H4 (cell line): ENCODE data around the gene TGFBR3L. TPM values are rescaled to one million over a fixed set of nuclear protein-coding genes. Genes with fewer than 3 reads are reported as not detected.

Source experiments
- DNase-seq: peaks from one replicate; pipeline ENCODE4 v3.0.0-alpha.2; 2015; ENCODE audit warnings: low spot score
- total RNA-seq: library from RNA; depleted of rRNA; stranded (reverse); fragments of >200 nt; shearing (Covaris generic); gene quantifications from 2 replicates; pipeline ENCODE4 v1.2.3, GENCODE V29; 2014; rRNA removed

Gene TGFBR3L
- total RNA-seq, result not detected in 2 replicates

GRCh38 chr19:7914598-7915045 is at the start of gene TGFBR3L:
Gene TGFBR3L (plus strand): TSS chr19:7914830.
- no peak for DNase-seq

- no peak for DNase-seq
These were observed 49.2 kb upstream of the TGFBR3L start for GRCh38 chr19:7865262-7865911.

- no peak for DNase-seq
These were observed 48.1 kb upstream of the TGFBR3L start for GRCh38 chr19:7866399-7867091.

- no peak for DNase-seq
These were observed 47.4 kb upstream of the TGFBR3L start for GRCh38 chr19:7867092-7867844.

GRCh38 chr19:7868326-7868670 is 46.3 kb upstream of the TGFBR3L start:
- no peak for DNase-seq

GRCh38 chr19:7868671-7869452 is 45.8 kb upstream of the TGFBR3L start:
- DNase-seq, result peak; percentile 71

GRCh38 chr19:7869453-7869909 is 45.1 kb upstream of the TGFBR3L start:
- DNase-seq, result no peak

- DNase-seq, result peak; percentile 60
These were observed 44.6 kb upstream of the TGFBR3L start for GRCh38 chr19:7869910-7870511.

- DNase-seq, result peak; percentile 69
These were observed 43.8 kb upstream of the TGFBR3L start for GRCh38 chr19:7870571-7871436.

- peak; percentile 89 for DNase-seq
These were observed 43.0 kb upstream of the TGFBR3L start for GRCh38 chr19:7871437-7872305.

- DNase-seq, result no peak
These were observed 42.1 kb upstream of the TGFBR3L start for GRCh38 chr19:7872306-7873204.

- DNase-seq, result no peak
These were observed 41.1 kb upstream of the TGFBR3L start for GRCh38 chr19:7873304-7874075.

- DNase-seq, result no peak
These were observed 40.3 kb upstream of the TGFBR3L start, which contains the start of gene PRR36 for GRCh38 chr19:7874076-7874896. Gene PRR36 (minus strand): TSS chr19:7874390. CDS start chr19:7873689, 701 bp downstream.

GRCh38 chr19:7874897-7875273 is 39.7 kb upstream of the TGFBR3L start:
- no peak for DNase-seq

- DNase-seq, result no peak
These were observed 37.3 kb upstream of the TGFBR3L start for GRCh38 chr19:7877249-7877836.
